Esophagus squamous epithelium (tissue), 5 donors: Measurements from ENCODE around the gene FGF3. TPM values are rescaled to one million over a fixed set of nuclear protein-coding genes. Genes with fewer than 3 reads are reported as not detected.

Experiments used
- DNase-seq: peaks from one replicate; lab custom pipeline; 2025; lab: John Stamatoyannopoulos, UW
- H3K27ac ChIP-seq, 4 donors: fragments of 200-600 bp; sonication (generic); one replicate each; pipeline ENCODE4 v1.5.1; 2016 to 2019; ENCODE audit warnings: mild to moderate bottlenecking in 1 of 4
- H3K27me3 ChIP-seq, 4 donors: fragments of 200-600 bp; sonication (generic); 1 replicate in 3 of 4; 2 replicates in 1 of 4; pipeline versions ENCODE4 v1.5.1 to v1.6.0; 2017 to 2021; ENCODE audit warnings: antibody characterized with exemption in 1 of 4
- H3K36me3 ChIP-seq, 3 donors: fragments of 200-600 bp; sonication (generic); one replicate each; pipeline ENCODE4 v1.5.1; 2016 to 2019
- H3K4me1 ChIP-seq, 3 donors: fragments of 200-600 bp; sonication (generic); one replicate each; pipeline ENCODE4 v1.5.1; 2017 to 2019
- H3K4me3 ChIP-seq, 4 donors: fragments of 200-600 bp; sonication (generic); 1 replicate in 3 of 4; 2 replicates in 1 of 4; pipeline ENCODE4 v1.5.1; 2016 to 2019; ENCODE audit warnings: mild to moderate bottlenecking in 2 of 4, moderate library complexity in 1 of 4
- H3K9me3 ChIP-seq, 3 donors: fragments of 200-600 bp; sonication (generic); one replicate each; pipeline ENCODE4 v1.5.1; 2016 to 2019
- CTCF ChIP-seq, 6 experiments: fragments of 450-650 bp in 4 of 6; fragments of 200-600 bp in 2 of 6; sonication (generic) in 2 of 6; IDR thresholded peaks; one replicate each; pipeline ENCODE4 v1.5.1; 2016 to 2019; ENCODE audit warnings: antibody characterized with exemption in 6 of 6, mild to moderate bottlenecking in 4 of 6, moderate library complexity in 4 of 6
- POLR2A ChIP-seq, 4 donors: fragments of 450-650 bp; IDR thresholded peaks; one replicate each; pipeline ENCODE4 v1.6.1; 2017; ENCODE audit warnings: antibody characterized with exemption in 4 of 4, mild to moderate bottlenecking in 4 of 4, moderate library complexity in 3 of 4
- WGBS, 2 donors: methylation state at CpG; one replicate each; pipeline ENCODE4 v1.1.5; 2018; 5-methylcytosine and 5-hydroxymethylcytosine counted together
- intact Hi-C: fragments of 100-400 bp; cut with DNase I; formaldehyde crosslinking; loops from one replicate; pipeline ENCODE4 v1.15.0; 2022
- total RNA-seq, 4 donors: library from RNA; depleted of rRNA; stranded (reverse); fragments of >200 nt; gene quantifications; one replicate each; pipeline ENCODE4 v1.1.0, GENCODE V29; 2016
- donor health status: DM: yes; HTN: yes; CAD: no.

Gene FGF3
- total RNA-seq, 4 donors from 2014 or later = not detected

GRCh38 chr11:69834811-69835800, 15.9 kb upstream of the FGF3 start:
- intact Hi-C loops = no loop called here
- no peak overlapping the region for H3K4me3 ChIP-seq
- H3K4me1 ChIP-seq = no peaks in the 10 kb centered on the region
- H3K36me3 ChIP-seq = no peaks in the 10 kb centered on the region
- WGBS, 2 donors = 61 to 63% methylated on average over 13 to 24 of the region's 35 CpGs
- peaks cover 0 to 77% (median 0%) of the 10 kb centered on the region in 4 donors for H3K27me3 ChIP-seq
- DNase-seq = no peak
- H3K9me3 ChIP-seq = no peaks in the 10 kb centered on the region
- TF ChIP-seq POLR2A (IDR thresholded peaks at IDR 0.05) = no peak
- TF ChIP-seq CTCF (IDR thresholded peaks at IDR 0.05) = no peak
- no peak overlapping the region for H3K27ac ChIP-seq

GRCh38 chr11:69834251-69834650, 15.0 kb upstream of the FGF3 start:
- H3K27me3 ChIP-seq = peaks cover 0 to 71% (median 0%) of the 10 kb centered on the region in 4 donors
- DNase-seq = no peak
- H3K4me3 ChIP-seq = no peak overlapping the region
- H3K36me3 ChIP-seq = no peaks in the 10 kb centered on the region
- H3K9me3 ChIP-seq = no peaks in the 10 kb centered on the region
- no peak overlapping the region for H3K27ac ChIP-seq
- 83 to 88% methylated on average over 3 to 5 of the region's 12 CpGs for WGBS, 2 donors
- no peaks in the 10 kb centered on the region for H3K4me1 ChIP-seq
- no peak for TF ChIP-seq POLR2A (IDR thresholded peaks at IDR 0.05)
- TF ChIP-seq CTCF (IDR thresholded peaks at IDR 0.05) = no peak
- intact Hi-C loops = no loop called here

GRCh38 chr11:69832561-69833413, 13.6 kb upstream of the FGF3 start:
- no peaks in the 10 kb centered on the region for H3K9me3 ChIP-seq
- TF ChIP-seq POLR2A (IDR thresholded peaks at IDR 0.05) = no peak
- TF ChIP-seq CTCF (IDR thresholded peaks at IDR 0.05) = no peak
- H3K36me3 ChIP-seq = no peaks in the 10 kb centered on the region
- peaks cover 0 to 76% (median 0%) of the 10 kb centered on the region in 4 donors for H3K27me3 ChIP-seq
- H3K4me1 ChIP-seq = no peaks in the 10 kb centered on the region
- no peak overlapping the region for H3K4me3 ChIP-seq
- WGBS, 2 donors = 39 to 44% methylated on average over 8 to 17 of the region's 21 CpGs
- intact Hi-C loops = no loop called here
- no peak overlapping the region for H3K27ac ChIP-seq
- no peak for DNase-seq

GRCh38 chr11:69831985-69832384, 12.8 kb upstream of the FGF3 start:
- H3K36me3 ChIP-seq = no peaks in the 10 kb centered on the region
- 82 to 89% methylated on average over 1 to 2 of the region's 2 CpGs for WGBS, 2 donors
- peaks cover 0 to 82% (median 0%) of the 10 kb centered on the region in 4 donors for H3K27me3 ChIP-seq
- TF ChIP-seq POLR2A (IDR thresholded peaks at IDR 0.05) (no peak), CTCF (IDR thresholded peaks at IDR 0.05) (no peak)
- no peak for DNase-seq
- intact Hi-C loops = no loop called here
- H3K9me3 ChIP-seq = peaks cover 0 to 5% (median 0%) of the 10 kb centered on the region in 3 donors
- no peaks in the 10 kb centered on the region for H3K4me1 ChIP-seq
- no peak overlapping the region for H3K4me3 ChIP-seq
- H3K27ac ChIP-seq = no peak overlapping the region
